WTC11 (cell line): ENCODE measurements around the gene MYH10.

Experiments used
- NR2C2 ChIP-seq: sonication (generic); formaldehyde crosslinking; IDR thresholded peaks from 2 replicates; pipeline ENCODE4 v1.8.0; 2022; ENCODE audit warnings: mild to moderate bottlenecking, missing genetic modification reagents
- NR3C1 ChIP-seq: sonication (generic); formaldehyde crosslinking; conservative IDR thresholded peaks from 2 replicates; pipeline ENCODE4 v1.8.1; 2023; ENCODE audit warnings: low read depth, mild to moderate bottlenecking, missing genetic modification reagents
- TCF7 ChIP-seq: sonication (generic); formaldehyde crosslinking; IDR thresholded peaks from 2 replicates; pipeline ENCODE4 v1.8.0; 2022; ENCODE audit warnings: mild to moderate bottlenecking, low read depth, missing genetic modification reagents, moderate library complexity
- ZNF138 ChIP-seq: sonication (generic); formaldehyde crosslinking; conservative IDR thresholded peaks from 2 replicates; pipeline ENCODE4 v1.8.1; 2022; ENCODE audit warnings: mild to moderate bottlenecking, moderate library complexity, missing genetic modification reagents
- TF ChIP-seq, protein P1 (sequence below): fragments of 200-600 bp; IDR thresholded peaks from 2 replicates; pipeline ENCODE4 v1.8.0; 2022; ENCODE audit warnings: antibody characterized with exemption
- TF ChIP-seq, protein P2 (sequence below): sonication (generic); formaldehyde crosslinking; IDR thresholded peaks from 2 replicates; pipeline ENCODE4 v1.8.0; 2022; ENCODE audit warnings: mild to moderate bottlenecking, missing genetic modification reagents
- TF ChIP-seq, protein P3 (sequence below): sonication (generic); formaldehyde crosslinking; IDR thresholded peaks from 2 replicates; pipeline ENCODE4 v1.8.0; 2022; ENCODE audit warnings: mild to moderate bottlenecking, missing genetic modification reagents
- TF ChIP-seq, protein P4 (sequence below): fragments of 250-450 bp; sonication (Bioruptor Pico); IDR thresholded peaks from 2 replicates; pipeline ENCODE4 v2.1.2; 2022; ENCODE audit warnings: mild to moderate bottlenecking, moderate library complexity
- TF ChIP-seq, protein P5 (sequence below): sonication (generic); formaldehyde crosslinking; conservative IDR thresholded peaks from 2 replicates; pipeline ENCODE4 v1.8.1; 2022; ENCODE audit warnings: mild to moderate bottlenecking, missing genetic modification reagents

DNA sequence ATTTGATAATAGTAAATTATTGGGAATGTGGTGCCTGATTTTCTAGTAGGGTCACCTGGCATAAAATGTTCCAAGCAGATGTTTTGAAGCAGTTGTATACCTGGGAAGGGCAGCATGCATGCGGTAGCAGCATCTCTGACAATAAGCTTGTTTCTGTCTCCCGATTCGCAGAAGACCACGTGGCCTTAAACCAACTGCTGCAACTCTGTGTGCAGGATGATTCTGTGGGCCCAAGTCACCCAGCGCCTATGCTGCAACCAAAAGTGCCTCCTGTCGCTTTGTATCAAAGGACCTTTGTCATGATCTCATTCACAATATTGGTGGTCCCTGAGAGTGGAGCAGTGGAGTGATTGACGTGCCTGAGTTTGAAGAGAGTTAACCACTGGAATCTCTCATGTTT lies 186.8 kb downstream of the MYH10 start:
- TF ChIP-seq, protein P1, sequence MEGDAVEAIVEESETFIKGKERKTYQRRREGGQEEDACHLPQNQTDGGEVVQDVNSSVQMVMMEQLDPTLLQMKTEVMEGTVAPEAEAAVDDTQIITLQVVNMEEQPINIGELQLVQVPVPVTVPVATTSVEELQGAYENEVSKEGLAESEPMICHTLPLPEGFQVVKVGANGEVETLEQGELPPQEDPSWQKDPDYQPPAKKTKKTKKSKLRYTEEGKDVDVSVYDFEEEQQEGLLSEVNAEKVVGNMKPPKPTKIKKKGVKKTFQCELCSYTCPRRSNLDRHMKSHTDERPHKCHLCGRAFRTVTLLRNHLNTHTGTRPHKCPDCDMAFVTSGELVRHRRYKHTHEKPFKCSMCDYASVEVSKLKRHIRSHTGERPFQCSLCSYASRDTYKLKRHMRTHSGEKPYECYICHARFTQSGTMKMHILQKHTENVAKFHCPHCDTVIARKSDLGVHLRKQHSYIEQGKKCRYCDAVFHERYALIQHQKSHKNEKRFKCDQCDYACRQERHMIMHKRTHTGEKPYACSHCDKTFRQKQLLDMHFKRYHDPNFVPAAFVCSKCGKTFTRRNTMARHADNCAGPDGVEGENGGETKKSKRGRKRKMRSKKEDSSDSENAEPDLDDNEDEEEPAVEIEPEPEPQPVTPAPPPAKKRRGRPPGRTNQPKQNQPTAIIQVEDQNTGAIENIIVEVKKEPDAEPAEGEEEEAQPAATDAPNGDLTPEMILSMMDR = no peak
- TF ChIP-seq, protein P2, sequence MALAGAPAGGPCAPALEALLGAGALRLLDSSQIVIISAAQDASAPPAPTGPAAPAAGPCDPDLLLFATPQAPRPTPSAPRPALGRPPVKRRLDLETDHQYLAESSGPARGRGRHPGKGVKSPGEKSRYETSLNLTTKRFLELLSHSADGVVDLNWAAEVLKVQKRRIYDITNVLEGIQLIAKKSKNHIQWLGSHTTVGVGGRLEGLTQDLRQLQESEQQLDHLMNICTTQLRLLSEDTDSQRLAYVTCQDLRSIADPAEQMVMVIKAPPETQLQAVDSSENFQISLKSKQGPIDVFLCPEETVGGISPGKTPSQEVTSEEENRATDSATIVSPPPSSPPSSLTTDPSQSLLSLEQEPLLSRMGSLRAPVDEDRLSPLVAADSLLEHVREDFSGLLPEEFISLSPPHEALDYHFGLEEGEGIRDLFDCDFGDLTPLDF (CRISPR knock-in tag) = no peak
- TF ChIP-seq TCF7 (CRISPR knock-in tag) (no peak), ZNF138 (CRISPR knock-in tag) (no peak), NR3C1 (CRISPR knock-in tag) (no peak), NR2C2 (CRISPR knock-in tag) (no peak)
- TF ChIP-seq, protein P3, sequence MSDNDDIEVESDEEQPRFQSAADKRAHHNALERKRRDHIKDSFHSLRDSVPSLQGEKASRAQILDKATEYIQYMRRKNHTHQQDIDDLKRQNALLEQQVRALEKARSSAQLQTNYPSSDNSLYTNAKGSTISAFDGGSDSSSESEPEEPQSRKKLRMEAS = no peak
- TF ChIP-seq, protein P4, sequence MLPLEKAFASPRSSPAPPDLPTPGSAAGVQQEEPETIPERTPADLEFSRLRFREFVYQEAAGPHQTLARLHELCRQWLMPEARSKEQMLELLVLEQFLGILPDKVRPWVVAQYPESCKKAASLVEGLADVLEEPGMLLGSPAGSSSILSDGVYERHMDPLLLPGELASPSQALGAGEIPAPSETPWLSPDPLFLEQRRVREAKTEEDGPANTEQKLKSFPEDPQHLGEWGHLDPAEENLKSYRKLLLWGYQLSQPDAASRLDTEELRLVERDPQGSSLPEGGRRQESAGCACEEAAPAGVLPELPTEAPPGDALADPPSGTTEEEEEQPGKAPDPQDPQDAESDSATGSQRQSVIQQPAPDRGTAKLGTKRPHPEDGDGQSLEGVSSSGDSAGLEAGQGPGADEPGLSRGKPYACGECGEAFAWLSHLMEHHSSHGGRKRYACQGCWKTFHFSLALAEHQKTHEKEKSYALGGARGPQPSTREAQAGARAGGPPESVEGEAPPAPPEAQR (CRISPR knock-in tag) = no peak
- TF ChIP-seq, protein P5, sequence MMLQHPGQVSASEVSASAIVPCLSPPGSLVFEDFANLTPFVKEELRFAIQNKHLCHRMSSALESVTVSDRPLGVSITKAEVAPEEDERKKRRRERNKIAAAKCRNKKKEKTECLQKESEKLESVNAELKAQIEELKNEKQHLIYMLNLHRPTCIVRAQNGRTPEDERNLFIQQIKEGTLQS (CRISPR knock-in tag) = no peak
